ENCODE measurements around the gene TACC2.
A peak's percentile ranks its signal among the peaks of the same experiment; 100 is the strongest.
"Not testable (repeated sequence)": the region's sequence is repeated elsewhere in the genome, so short reads cannot be mapped to it uniquely, and the experiment has no call there.

Gene TACC2

GRCh38 chr10:121988361-121989324, at the start of gene TACC2:
Gene TACC2 (plus strand): TSS chr10:121989163. CDS start chr10:122021982, 32,819 bp downstream.
- DNase-seq, result no peak

GRCh38 chr10:121941532-121941931, 47.4 kb upstream of the TACC2 start:
- no peak for DNase-seq

GRCh38 chr10:121942749-121943416, 46.1 kb upstream of the TACC2 start:
- DNase-seq, result no peak

GRCh38 chr10:121947343-121948330, 41.3 kb upstream of the TACC2 start:
- DNase-seq, result no peak

- no peak for DNase-seq
Measured at GRCh38 chr10:121949049-121949448, 39.9 kb upstream of the TACC2 start.

GRCh38 chr10:121949451-121949850, 39.5 kb upstream of the TACC2 start:
- no peak for DNase-seq

- DNase-seq, result no peak
Measured at GRCh38 chr10:121952226-121952625, 36.7 kb upstream of the TACC2 start.

GRCh38 chr10:121956111-121957061, 32.6 kb upstream of the TACC2 start:
- no peak for DNase-seq

- no peak for DNase-seq
Measured at GRCh38 chr10:121959671-121960070, 29.3 kb upstream of the TACC2 start.

GRCh38 chr10:121961456-121961855, 27.5 kb upstream of the TACC2 start:
- DNase-seq, result no peak

- DNase-seq, result no peak
Measured at GRCh38 chr10:121965996-121966395, 23.0 kb upstream of the TACC2 start.

GRCh38 chr10:121969086-121969485, 19.9 kb upstream of the TACC2 start:
- not testable (repeated sequence) for DNase-seq

- no peak for DNase-seq
Measured at GRCh38 chr10:121974019-121974534, 14.9 kb upstream of the TACC2 start.

- peak; percentile 31 to 60 (median 46) for DNase-seq
Measured at GRCh38 chr10:121974535-121975294, 14.2 kb upstream of the TACC2 start, which contains the start of gene NSMCE4A. Gene NSMCE4A (minus strand): TSS chr10:121975217. CDS start chr10:121975165, 52 bp downstream.

- DNase-seq, result no peak
Measured at GRCh38 chr10:121975295-121976086, 13.5 kb upstream of the TACC2 start.

GRCh38 chr10:121976607-121977006, 12.4 kb upstream of the TACC2 start:
- no peak for DNase-seq

GRCh38 chr10:121978511-121978910, 10.5 kb upstream of the TACC2 start:
- no peak for DNase-seq

GRCh38 chr10:121981346-121981745, 7.6 kb upstream of the TACC2 start:
- DNase-seq, result no peak

GRCh38 chr10:121983852-121984251, 5.1 kb upstream of the TACC2 start:
- DNase-seq, result no peak

Data from activated naive CD4-positive, alpha-beta T cell (primary cell).